ENCODE measurements around the gene LRPPRC.

DNA sequence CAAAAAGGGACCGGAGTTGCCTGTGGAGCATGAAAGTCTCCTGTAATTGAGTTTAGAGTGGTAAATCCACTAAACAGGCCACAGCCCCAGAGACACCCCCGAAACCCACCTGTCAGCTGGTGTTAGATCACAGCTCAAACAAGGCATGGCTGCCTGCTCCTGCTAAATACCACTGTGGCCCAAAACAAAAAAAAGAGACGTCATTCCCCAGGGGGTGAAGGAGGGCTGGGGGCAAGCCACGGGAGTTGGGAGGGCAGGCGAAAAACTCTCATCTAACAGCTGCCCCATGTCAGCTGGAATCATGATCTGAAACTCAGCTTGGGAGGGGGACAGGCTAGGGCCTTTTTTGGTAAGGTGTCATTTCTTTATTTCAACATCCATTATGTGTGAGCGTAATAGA lies 42.5 kb upstream of the LRPPRC start:
- TF ChIP-seq, protein P1, sequence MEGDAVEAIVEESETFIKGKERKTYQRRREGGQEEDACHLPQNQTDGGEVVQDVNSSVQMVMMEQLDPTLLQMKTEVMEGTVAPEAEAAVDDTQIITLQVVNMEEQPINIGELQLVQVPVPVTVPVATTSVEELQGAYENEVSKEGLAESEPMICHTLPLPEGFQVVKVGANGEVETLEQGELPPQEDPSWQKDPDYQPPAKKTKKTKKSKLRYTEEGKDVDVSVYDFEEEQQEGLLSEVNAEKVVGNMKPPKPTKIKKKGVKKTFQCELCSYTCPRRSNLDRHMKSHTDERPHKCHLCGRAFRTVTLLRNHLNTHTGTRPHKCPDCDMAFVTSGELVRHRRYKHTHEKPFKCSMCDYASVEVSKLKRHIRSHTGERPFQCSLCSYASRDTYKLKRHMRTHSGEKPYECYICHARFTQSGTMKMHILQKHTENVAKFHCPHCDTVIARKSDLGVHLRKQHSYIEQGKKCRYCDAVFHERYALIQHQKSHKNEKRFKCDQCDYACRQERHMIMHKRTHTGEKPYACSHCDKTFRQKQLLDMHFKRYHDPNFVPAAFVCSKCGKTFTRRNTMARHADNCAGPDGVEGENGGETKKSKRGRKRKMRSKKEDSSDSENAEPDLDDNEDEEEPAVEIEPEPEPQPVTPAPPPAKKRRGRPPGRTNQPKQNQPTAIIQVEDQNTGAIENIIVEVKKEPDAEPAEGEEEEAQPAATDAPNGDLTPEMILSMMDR (IDR thresholded peaks at IDR 0.05; ENCODE audit: insufficient read depth, low read length, poor library complexity, severe bottlenecking): no peak
- no peak for TF ChIP-seq EZH2phosphoT487 (conservative IDR thresholded peaks at IDR 0.05; ENCODE audit: low read length)
